Measurements from ENCODE around the gene DEPDC5.

DNA sequence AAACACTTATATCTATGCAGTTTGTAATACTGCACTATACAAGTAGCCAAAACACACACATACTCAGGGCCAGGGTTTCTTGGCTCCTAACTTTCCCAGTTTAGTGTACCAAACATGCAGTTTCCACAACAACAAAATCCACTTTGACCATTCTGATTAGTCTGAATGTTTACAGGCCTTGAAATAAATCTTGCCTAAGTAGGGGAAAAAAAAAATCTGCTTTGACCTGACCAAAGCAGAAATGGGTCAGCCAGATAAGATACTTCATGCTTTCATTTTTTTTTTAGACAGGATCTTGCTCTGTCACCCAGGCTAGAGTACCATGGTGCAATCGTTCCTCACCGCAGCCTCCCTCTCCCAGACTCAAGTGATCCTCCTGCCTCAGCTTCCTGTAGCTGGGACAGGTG lies 14.0 kb upstream of the DEPDC5 start:
- TF ChIP-seq, protein P1, sequence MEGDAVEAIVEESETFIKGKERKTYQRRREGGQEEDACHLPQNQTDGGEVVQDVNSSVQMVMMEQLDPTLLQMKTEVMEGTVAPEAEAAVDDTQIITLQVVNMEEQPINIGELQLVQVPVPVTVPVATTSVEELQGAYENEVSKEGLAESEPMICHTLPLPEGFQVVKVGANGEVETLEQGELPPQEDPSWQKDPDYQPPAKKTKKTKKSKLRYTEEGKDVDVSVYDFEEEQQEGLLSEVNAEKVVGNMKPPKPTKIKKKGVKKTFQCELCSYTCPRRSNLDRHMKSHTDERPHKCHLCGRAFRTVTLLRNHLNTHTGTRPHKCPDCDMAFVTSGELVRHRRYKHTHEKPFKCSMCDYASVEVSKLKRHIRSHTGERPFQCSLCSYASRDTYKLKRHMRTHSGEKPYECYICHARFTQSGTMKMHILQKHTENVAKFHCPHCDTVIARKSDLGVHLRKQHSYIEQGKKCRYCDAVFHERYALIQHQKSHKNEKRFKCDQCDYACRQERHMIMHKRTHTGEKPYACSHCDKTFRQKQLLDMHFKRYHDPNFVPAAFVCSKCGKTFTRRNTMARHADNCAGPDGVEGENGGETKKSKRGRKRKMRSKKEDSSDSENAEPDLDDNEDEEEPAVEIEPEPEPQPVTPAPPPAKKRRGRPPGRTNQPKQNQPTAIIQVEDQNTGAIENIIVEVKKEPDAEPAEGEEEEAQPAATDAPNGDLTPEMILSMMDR (IDR thresholded peaks at IDR 0.05; ENCODE audit: low read depth, low read length, poor library complexity, severe bottlenecking) = no peak
- TF ChIP-seq EZH2phosphoT487 (IDR thresholded peaks at IDR 0.05; ENCODE audit: borderline replicate concordance, low read length) = no peak
